OCI-LY7 (cell line): ENCODE data around the gene VSX1. TPM values are rescaled to one million over a fixed set of nuclear protein-coding genes. Genes with fewer than 3 reads are reported as not detected.

Source experiments
- BruUV-seq: library from RNA; stranded (reverse); fragments of 400-500 nt; replicated peaks from 2 replicates; lab custom pipeline; 2021; lab: Mats Ljungman, UMichigan
- CTCF ChIA-PET: fragments of 300-600 bp; sonication (Branson Sonifier 250); formaldehyde crosslinking; loops from one replicate; lab custom pipeline; 2022; ENCODE audit warnings: antibody characterized with exemption; ENCODE audit not compliant: unreplicated experiment; lab: Charles Lee
- POLR2A ChIA-PET: fragments of 300-600 bp; sonication (Branson Sonifier 250); formaldehyde crosslinking; loops from one replicate; lab custom pipeline; 2022; ENCODE audit warnings: antibody characterized with exemption; lab: Charles Lee
- DNase-seq: peaks from one replicate; pipeline ENCODE4 v3.0.0-alpha.2; 2015; ENCODE audit warnings: low spot score
- H2AFZ ChIP-seq: fragments of 200-600 bp; sonication (generic), shearing (Covaris generic); 2 replicates; pipeline ENCODE4 v1.6.1; 2014; ENCODE audit warnings: mild to moderate bottlenecking, antibody characterized with exemption, low read length, moderate library complexity
- H3K27ac ChIP-seq: fragments of 200-600 bp; sonication (generic); 2 replicates; pipeline ENCODE4 v1.5.1; 2014; ENCODE audit warnings: mixed run types, low read depth, mild to moderate bottlenecking, moderate library complexity, low read length, inconsistent platforms; ENCODE audit not compliant: poor library complexity, severe bottlenecking
- H3K36me3 ChIP-seq: fragments of 200-600 bp; sonication (generic); 2 replicates; pipeline ENCODE4 v1.6.1; 2014; ENCODE audit warnings: mild to moderate bottlenecking, antibody characterized with exemption, low read length, moderate library complexity, mixed read lengths; ENCODE audit not compliant: insufficient read depth
- H3K4me1 ChIP-seq: fragments of 200-600 bp; sonication (generic); 2 replicates; pipeline ENCODE4 v1.5.1; 2014; ENCODE audit warnings: mild to moderate bottlenecking, low read length; ENCODE audit not compliant: insufficient read depth, poor library complexity, severe bottlenecking
- H3K4me2 ChIP-seq: fragments of 200-600 bp; sonication (generic); 2 replicates; pipeline ENCODE4 v1.6.1; 2014; ENCODE audit warnings: mild to moderate bottlenecking, low read length
- H3K4me3 ChIP-seq: fragments of 200-600 bp; sonication (generic); 2 replicates; pipeline ENCODE4 v1.5.1; 2014; ENCODE audit warnings: mild to moderate bottlenecking, low read depth, low read length; ENCODE audit not compliant: poor library complexity, severe bottlenecking
- H3K79me2 ChIP-seq: fragments of 200-600 bp; sonication (generic); 2 replicates; pipeline ENCODE4 v1.6.1; 2016; ENCODE audit warnings: low read depth, mild to moderate bottlenecking, low read length, moderate library complexity, mixed read lengths; ENCODE audit not compliant: insufficient read depth
- H3K9me2 ChIP-seq: fragments of 200-600 bp; sonication (generic); 2 replicates; pipeline ENCODE4 v1.6.1; 2016; ENCODE audit warnings: mild to moderate bottlenecking, low read length, mixed read lengths; ENCODE audit not compliant: insufficient read depth
- H3K9me3 ChIP-seq: fragments of 200-600 bp; sonication (generic); 2 replicates; pipeline ENCODE4 v1.6.1; 2014; ENCODE audit warnings: mild to moderate bottlenecking, mixed run types, low read length, mixed read lengths
- H4K20me1 ChIP-seq: fragments of 200-600 bp; sonication (generic); 2 replicates; pipeline ENCODE4 v1.6.1; 2014; ENCODE audit warnings: mild to moderate bottlenecking, antibody characterized with exemption, low read length, moderate library complexity, mixed read lengths; ENCODE audit not compliant: insufficient read depth
- CTCF ChIP-seq: fragments of 200-600 bp; sonication (generic); conservative IDR thresholded peaks from 2 replicates; pipeline ENCODE4 v1.5.1; 2014; ENCODE audit warnings: mild to moderate bottlenecking, antibody characterized with exemption, low read length, moderate library complexity, mixed read lengths
- EZH2phosphoT487 ChIP-seq: fragments of 200-600 bp; sonication (generic); IDR thresholded peaks from 2 replicates; pipeline ENCODE4 v1.6.1; 2018; ENCODE audit warnings: low read depth, borderline replicate concordance, mild to moderate bottlenecking, mixed run types, antibody characterized with exemption, low read length, moderate library complexity, mixed read lengths
- intact Hi-C: fragments of 100-400 bp; cut with micrococcal nuclease; formaldehyde crosslinking; loops from one replicate; pipeline ENCODE4 v1.10.0; 2022; ENCODE audit not compliant: unreplicated experiment
- total RNA-seq, 2 experiments: library from RNA; depleted of rRNA in 1 of 2; stranded (reverse); fragments of >200 nt in 1 of 2; shearing (Covaris generic) in 1 of 2; gene quantifications; 2 replicates each; pipeline ENCODE4 v1.2.3, GENCODE V29; 2014 to 2022

VSX1 gene
- total RNA-seq, 2 experiments from 2014 or later: not detected

DNA sequence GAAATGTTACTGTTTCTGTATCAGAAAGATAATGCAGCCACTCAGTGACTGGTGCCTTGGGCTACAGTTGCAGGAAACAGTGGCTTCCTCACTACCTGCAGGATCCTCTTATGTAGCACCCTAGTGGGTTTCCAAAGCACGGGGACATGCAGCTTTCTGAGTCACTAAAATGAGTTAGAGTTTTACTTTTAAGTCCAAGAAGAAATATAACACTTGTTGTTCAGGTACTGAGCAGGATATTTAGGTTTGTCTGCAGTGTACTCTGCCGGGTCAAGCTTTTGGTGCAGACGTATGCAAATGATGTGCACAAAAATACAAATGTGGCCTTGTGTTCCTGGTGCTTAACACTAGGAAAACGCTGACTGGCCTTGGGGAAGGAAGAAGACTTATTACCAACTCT, 46.0 kb downstream of the VSX1 start:
- Histone ChIP-seq H4K20me1 (no peaks in the 10 kb centered on the region), H3K36me3 (no peaks in the 10 kb centered on the region), H3K4me1 (peaks cover 27% of the 10 kb centered on the region), H2AFZ (peak overlapping the region; percentile 97), H3K27ac (peak overlapping the region; percentile 57), H3K4me2 (peak overlapping the region; percentile 80), H3K4me3 (peak overlapping the region; percentile 50), H3K79me2 (no peaks in the 10 kb centered on the region), H3K9me2 (no peaks in the 10 kb centered on the region), H3K9me3 (no peaks in the 10 kb centered on the region)
- POLR2A ChIA-PET: interaction anchor here (0.8 to 1.1 kb wide), 3 partner anchors 10 to 36 kb away, joined by 3 to 4 read pairs (median 3); no protein-coding TSS in a partner anchor
- DNase-seq: peak; percentile 55
- no peak for TF ChIP-seq EZH2phosphoT487
- no peak for TF ChIP-seq CTCF
- BruUV-seq: no TSS peak
- CTCF ChIA-PET: no interaction called here
- intact Hi-C loops: no loop called here

DNA sequence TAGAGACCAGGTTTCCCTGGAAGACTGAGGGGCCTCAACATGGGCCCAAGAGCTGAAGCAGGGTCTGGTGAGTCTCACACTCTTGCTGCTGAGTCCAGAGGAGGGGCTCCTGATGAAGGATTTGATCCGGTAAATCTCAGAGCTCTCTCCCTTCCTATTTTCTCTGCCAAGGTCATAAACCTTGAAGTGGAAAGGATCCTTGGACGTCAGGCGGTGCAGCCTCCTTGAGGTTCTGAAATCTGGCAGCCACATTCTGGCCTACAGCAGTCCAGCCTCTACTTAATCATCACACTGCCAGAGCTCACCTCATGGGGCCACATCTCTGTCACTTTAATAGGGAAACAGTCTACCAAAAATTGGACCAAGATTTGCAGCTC, 48.0 kb downstream of the VSX1 start:
- H2AFZ ChIP-seq: no peak overlapping the region
- intact Hi-C loops: no loop called here
- H3K9me2 ChIP-seq: no peaks in the 10 kb centered on the region
- no peak for DNase-seq
- H3K4me2 ChIP-seq: no peak overlapping the region
- no peaks in the 10 kb centered on the region for H3K79me2 ChIP-seq
- no peak overlapping the region for H3K27ac ChIP-seq
- no peaks in the 10 kb centered on the region for H3K9me3 ChIP-seq
- no peak overlapping the region for H3K4me3 ChIP-seq
- no TSS peak for BruUV-seq
- H4K20me1 ChIP-seq: no peaks in the 10 kb centered on the region
- H3K4me1 ChIP-seq: peaks cover 27% of the 10 kb centered on the region
- TF ChIP-seq CTCF (no peak), EZH2phosphoT487 (no peak)
- ChIA-PET POLR2A (interaction anchor here (1.3 kb wide), 1 partner anchor 29 kb away, joined by 3 read pairs; no protein-coding TSS in a partner anchor), CTCF (no interaction called here)
- no peaks in the 10 kb centered on the region for H3K36me3 ChIP-seq

- intact Hi-C loops: no loop called here
- no peaks in the 10 kb centered on the region for H3K36me3 ChIP-seq
- H4K20me1 ChIP-seq: no peaks in the 10 kb centered on the region
- ChIA-PET POLR2A (interaction anchor here (1.3 kb wide), 1 partner anchor 29 kb away, joined by 3 read pairs; no protein-coding TSS in a partner anchor), CTCF (interaction anchor here (0.6 kb wide), 1 partner anchor 477 kb away, joined by 5 read pairs; no protein-coding TSS in a partner anchor)
- BruUV-seq: no TSS peak
- no peaks in the 10 kb centered on the region for H3K79me2 ChIP-seq
- H2AFZ ChIP-seq: no peak overlapping the region
- no peak overlapping the region for H3K4me3 ChIP-seq
- H3K4me2 ChIP-seq: no peak overlapping the region
- no peak for TF ChIP-seq EZH2phosphoT487
- TF ChIP-seq CTCF: no peak
- no peaks in the 10 kb centered on the region for H3K9me2 ChIP-seq
- no peak for DNase-seq
- H3K9me3 ChIP-seq: no peaks in the 10 kb centered on the region
- H3K27ac ChIP-seq: no peak overlapping the region
- H3K4me1 ChIP-seq: peaks cover 27% of the 10 kb centered on the region
Measured at GRCh38 chr20:25033265-25033923, 48.5 kb downstream of the VSX1 start.
